Activated T-helper 1 cell treated with anti-CD3 and anti-CD28 coated beads, Interleukin-2, amount 50 U/mL, for 16 hours (primary cell): ENCODE measurements around the gene CTTNBP2NL.
A peak's percentile ranks its signal among the peaks of the same experiment; 100 is the strongest.
"Not testable (repeated sequence)": the region's sequence is repeated elsewhere in the genome, so short reads cannot be mapped to it uniquely, and the experiment has no call there.

ENCODE experiments used
- DNase-seq, 2 donors: peaks; one replicate each; pipeline ENCODE4 v3.0.0-alpha.2; 2020; ENCODE audit warnings: low read depth in 1 of 2, low spot score in 1 of 2

CTTNBP2NL gene

GRCh38 chr1:112386731-112387346, 9.2 kb upstream of the CTTNBP2NL start:
- no peak for DNase-seq

- DNase-seq, result no peak
Measured at GRCh38 chr1:112387807-112388206, 8.2 kb upstream of the CTTNBP2NL start.

GRCh38 chr1:112388436-112388835, 7.6 kb upstream of the CTTNBP2NL start:
- no peak for DNase-seq

DNA sequence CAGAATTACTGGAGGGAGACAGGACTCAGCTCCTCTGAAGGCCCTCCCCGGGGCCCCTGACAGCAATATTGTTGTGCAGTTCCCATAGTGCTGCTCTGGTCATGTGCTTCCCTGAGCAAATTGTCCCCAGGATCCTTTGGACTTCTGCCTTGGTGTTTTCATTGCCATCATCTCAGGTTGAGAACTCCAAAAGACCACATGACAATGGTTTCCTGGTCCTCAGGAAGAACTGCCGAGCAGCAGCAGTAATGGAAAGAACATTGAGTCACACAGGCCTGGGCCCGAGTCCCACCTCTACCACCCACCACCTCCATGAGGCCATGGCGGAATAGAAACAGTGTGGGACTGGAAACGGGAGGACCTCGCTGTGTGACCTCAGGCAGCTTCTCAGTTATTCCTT, 6.3 kb upstream of the CTTNBP2NL start:
- no peak for DNase-seq

GRCh38 chr1:112390335-112390734, 5.7 kb upstream of the CTTNBP2NL start:
- not testable (repeated sequence) for DNase-seq

DNA sequence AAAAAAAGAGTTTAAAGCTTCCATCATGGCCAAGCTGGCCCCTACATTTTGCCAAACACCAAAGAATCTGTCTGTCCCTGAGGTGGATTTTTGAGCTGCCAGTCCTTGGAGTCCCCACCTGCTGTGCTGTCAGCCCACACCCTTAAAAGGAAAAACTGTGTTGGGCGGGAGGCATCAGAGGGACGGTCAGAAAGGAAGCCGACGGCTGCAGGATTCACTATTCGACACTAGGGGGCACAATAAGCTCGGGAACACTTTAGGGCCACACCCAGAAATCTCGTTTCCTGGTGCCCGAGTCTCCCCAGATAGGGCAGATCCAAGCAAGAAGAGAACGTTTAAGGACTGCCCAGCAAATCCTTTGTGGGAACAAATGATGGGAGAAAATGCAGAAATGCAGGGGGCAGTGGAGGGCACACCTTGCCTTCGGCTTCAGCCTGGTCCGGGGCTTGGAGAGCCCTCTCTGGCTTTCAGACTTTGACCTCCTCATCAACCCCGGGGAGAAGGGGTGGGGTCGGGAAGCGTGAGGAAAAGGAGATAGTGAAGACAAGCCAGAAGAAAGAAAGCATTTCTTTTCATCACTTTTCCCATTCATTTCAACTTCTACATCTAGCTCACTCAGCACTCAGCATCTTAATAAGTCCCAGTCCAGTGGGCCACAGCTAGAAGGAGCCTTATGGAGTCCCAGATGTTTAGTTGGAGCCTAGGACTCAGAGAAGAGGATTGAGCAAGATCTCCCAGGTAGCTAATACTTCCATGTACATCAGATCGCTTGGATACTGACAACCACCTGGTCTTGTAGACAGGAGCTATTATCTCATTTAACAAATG, 5.0 kb upstream of the CTTNBP2NL start:
- peak; percentile 54 to 58 for DNase-seq

DNA sequence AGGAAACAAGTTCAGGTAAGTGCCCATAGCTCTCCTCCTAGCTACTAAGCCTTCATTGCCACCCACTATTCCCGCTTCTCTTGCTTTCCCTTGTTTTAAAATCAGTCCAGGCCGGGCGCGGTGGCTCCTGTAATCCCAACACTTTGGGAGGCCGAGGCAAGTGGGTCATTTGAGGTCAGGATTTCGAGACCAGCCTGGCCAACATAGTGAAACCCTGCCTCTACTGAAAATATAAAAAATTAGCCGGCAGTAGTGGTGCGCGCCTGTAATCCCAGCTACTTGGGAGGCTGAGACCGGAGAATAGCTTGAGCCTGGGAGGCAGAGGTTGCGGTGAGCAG, 4.4 kb upstream of the CTTNBP2NL start:
- no peak for DNase-seq

GRCh38 chr1:112393631-112393974, 2.4 kb upstream of the CTTNBP2NL start:
- no peak for DNase-seq

DNA sequence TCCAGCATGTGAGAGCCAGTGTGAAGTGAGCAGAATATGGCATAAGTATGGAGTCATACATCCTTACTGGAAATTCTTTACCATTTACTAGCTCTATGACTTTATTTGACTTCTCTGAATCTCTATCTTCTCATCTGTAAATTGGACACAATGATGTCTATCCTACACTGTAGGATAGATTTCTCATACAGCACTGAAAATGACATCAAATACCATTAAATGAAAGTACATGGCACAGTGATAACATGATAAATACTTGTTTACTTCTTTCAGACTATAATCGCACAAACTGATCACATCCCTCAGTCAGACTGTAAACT, 1.3 kb upstream of the CTTNBP2NL start:
- DNase-seq, result no peak

DNA sequence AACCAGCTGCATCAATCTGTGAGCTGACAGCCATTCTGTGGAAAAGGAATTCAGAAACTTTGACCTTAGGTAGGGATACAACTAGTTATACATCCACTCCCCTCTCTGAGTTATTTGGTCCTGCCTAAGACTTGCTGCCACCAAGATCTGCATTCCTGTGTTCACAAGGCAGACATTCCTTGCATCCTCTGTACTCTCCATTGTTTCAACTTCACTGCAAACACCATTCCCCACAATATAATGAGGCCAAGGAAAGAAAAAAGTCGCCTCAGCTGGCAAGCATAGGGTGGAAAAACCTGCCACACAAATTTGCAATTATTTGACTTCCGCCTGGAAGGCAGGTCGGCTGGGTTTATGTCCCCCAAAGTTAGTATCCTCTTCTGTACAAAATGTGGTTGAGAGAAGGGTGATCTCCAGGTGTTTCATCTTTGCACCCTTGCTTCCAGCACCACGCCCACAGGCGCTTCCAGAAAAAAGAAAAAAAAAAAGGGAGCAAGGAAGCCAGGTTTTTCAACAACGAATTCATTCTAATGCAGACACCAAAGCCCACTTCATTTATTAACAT, 676 bp upstream of the CTTNBP2NL start:
- no peak for DNase-seq

DNA sequence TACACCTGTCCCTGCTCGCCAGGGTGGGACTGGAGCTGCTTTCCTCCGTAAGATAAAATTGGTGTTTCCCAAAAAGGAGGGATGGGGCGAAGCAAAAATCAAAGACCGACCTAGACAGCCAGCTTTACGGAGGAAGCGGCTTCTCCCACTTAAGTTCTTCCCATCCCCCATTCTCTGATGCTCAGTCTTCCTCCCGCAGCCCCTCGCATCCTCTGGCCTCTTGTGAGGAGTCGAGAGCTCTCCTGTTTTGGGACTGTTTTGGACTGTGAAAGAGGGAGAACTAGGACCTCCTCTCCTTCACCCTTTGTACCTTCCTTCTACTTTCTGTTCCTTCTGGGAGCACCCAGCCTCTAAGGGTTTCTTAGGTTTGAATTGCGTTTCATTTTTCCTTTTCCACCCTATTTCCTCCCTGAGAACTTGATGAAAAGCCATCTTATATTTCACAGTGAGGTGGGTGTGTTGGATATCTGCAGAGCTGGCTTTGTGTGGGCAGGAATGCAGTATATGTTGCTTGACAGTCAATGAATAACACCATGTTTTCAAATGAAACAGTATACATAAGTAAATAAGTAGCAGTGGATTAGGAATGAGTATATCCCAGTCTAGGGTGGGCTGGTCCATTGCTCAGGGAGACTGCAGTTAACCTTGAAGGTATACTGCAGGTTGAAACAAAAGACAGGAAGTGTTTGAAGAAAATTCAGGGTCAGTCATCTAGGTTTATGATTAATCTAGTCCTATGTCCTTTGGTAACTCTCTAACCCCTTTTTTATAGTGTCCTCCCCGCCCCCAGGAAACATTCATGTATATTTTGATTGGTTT, 848 bp downstream of the CTTNBP2NL start:
- no peak for DNase-seq

GRCh38 chr1:112397841-112398240, 1.8 kb downstream of the CTTNBP2NL start:
- no peak for DNase-seq

DNA sequence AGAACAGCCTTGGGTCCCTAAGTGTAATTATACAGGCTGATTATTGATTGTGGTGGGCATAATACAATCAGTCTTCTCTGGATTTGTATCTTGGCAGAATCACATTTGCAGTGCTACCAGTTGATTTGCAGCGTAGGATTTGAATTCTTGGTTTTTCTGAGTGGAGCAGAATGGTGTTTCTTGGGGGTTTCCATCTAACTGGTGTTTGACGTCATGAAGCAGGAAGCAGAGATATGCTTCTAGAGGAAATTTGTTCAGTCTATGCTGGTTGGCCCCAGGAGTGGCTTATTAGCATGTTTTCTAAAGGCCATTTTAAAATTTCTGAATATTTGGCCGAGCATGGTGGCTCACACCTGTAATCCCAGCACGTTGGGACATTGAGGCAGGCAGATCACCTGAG, 3.4 kb downstream of the CTTNBP2NL start:
- no peak for DNase-seq

DNA sequence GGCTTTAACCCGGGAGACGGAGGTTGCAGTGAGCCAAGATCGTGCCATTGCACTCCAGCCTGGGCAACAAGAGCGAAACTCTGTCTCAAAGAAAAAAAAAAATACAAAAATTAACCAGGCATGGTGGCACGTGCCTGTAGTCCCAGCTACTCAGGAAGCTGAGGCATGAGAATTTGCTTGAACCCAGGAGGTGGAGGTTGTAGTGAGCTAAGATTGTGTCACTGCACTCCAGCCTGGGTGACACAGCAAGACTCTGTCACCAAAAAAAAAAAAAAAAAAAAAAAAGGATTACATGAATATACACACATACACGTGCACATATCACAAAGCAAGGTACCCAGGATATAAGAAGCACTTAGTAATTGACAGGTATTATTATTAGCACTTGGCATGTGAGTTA, 4.7 kb downstream of the CTTNBP2NL start:
- not testable (repeated sequence) for DNase-seq

DNA sequence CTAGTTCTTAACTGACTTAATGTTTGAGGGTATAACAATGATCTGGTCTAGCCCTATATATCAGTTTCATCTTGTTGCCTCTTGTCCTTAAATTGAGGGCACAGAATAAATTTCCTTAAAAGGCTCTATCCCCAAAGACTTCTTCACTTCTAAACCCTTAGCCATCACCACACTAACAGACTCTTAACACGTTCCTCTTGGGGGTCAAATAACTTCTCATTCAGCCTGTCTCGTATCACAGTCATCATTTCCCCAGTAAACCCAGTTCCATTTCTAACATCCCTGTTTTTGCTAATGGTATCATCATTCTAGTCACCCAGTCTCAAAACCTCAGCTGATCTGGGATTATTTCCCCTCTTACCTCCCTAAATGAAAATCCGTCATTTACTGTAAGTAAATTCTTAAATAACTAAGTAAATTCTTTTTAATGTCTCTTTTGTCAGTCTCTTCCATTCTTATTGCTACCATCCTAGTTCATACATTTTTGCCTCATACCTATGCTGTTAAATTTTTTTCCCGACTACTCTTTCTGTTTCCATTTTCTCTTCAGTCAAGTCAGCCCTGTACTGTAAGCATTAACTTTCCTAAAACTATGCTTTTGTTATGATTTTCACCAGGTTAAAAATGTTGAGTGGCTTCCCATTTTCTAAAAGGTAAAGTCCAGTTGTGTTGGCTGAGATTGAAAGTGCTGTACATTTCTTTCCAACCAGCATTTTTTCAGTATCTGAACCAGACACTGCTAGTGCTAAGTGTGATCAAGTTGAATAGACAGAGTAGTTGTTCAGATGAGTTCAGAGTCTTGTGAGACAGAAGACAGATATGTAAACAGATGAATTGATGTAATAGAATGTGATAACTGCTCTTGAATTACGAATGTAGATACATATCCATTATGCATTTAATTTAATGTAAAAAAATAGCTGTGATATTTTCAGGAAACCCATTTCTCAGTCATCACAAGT, 6.9 kb downstream of the CTTNBP2NL start:
- no peak for DNase-seq

GRCh38 chr1:112406771-112407170, 10.8 kb downstream of the CTTNBP2NL start:
- no peak for DNase-seq

- no peak for DNase-seq
Measured at GRCh38 chr1:112409414-112409813, 13.4 kb downstream of the CTTNBP2NL start.

- no peak for DNase-seq
Measured at GRCh38 chr1:112410673-112411072, 14.7 kb downstream of the CTTNBP2NL start.

DNA sequence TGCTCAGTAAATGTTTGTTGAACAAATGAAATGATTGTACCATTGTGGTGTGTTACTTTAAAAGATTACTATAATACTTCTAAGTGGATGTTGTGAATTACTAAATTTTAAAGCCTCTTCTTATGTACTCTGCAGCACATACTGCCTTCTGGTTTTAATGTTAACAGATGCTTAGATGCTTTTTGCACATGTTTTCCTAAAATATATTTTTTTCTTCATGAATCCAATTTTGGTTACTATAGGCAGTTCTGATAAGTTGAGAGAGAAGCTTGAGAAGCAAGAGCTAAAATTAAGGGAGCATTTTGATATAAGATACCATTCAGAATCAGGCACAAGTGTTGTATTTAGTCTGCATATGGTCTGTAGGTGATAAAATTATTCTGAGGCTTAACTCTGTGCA, 21.3 kb downstream of the CTTNBP2NL start:
- no peak for DNase-seq

DNA sequence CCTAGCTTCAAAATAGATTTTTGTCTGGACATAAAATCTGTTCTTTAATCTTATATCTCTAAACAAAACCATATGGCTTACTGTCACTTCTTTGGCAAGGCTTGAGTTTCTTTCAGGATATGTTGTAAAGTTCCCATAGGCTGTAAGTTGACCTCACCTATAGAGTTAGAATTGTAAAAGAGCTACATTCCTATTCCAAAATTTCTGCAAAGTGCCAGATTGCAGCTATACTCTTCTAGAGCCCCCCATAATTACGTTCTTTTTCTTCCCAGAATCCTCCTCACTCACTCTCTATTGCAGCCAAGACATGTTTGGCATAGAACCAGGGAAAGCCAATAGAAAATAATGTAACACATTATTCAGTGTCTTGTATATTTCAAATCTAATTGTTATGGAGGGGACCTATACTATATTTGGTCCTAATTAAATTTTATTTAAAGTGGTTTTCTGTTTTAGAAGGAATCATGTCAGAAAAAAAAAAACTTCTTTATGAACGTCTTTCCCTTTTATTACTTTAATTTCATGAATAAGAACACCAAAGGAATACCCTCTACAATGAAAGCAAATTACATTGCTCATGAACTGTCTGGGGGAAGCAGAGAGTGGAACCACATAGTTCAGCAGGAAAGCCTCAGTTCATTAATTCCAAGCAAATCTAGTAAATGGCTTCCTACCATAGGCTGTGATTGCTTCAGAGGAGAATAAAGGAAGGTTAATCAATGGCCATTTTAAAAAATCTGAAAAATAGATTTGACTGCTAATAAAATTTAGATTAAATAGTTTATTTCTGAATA, 22.3 kb downstream of the CTTNBP2NL start:
- no peak for DNase-seq
